SK-N-MC (cell line): Measurements from ENCODE around the gene TRH.
A peak's percentile ranks its signal among the peaks of the same experiment; 100 is the strongest.
"Not testable (repeated sequence)": the region's sequence is repeated elsewhere in the genome, so short reads cannot be mapped to it uniquely, and the experiment has no call there.

Experiments
- DNase-seq: peaks from one replicate; pipeline ENCODE4 v3.0.0-alpha.2; 2011; ENCODE audit warnings: low read depth, low spot score
- H3K27ac ChIP-seq: fragments of 200-600 bp; sonication (generic); 2 replicates; pipeline ENCODE4 v1.5.1; 2016; ENCODE audit warnings: mixed run types
- H3K36me3 ChIP-seq: fragments of 200-600 bp; sonication (generic); 2 replicates; pipeline ENCODE4 v1.6.1; 2017; ENCODE audit warnings: antibody characterized with exemption, low read length, mixed read lengths; ENCODE audit not compliant: insufficient read depth
- H3K4me3 ChIP-seq: fragments of 200-600 bp; sonication (generic); 2 replicates; pipeline ENCODE4 v1.5.1; 2016
- H3K9ac ChIP-seq: fragments of 200-600 bp; sonication (generic); 2 replicates; pipeline ENCODE4 v1.8.0; 2017; ENCODE audit warnings: mixed run types, mixed read lengths; ENCODE audit not compliant: insufficient read length
- H3K9me3 ChIP-seq: fragments of 200-600 bp; sonication (generic); 2 replicates; pipeline ENCODE4 v1.6.1; 2017; ENCODE audit warnings: low read depth, mild to moderate bottlenecking, antibody characterized with exemption, low read length, moderate library complexity, mixed read lengths
- EZH2 ChIP-seq: fragments of 200-600 bp; sonication (generic); IDR thresholded peaks from one replicate; pipeline ENCODE4 v1.6.1; 2017; ENCODE audit warnings: antibody characterized with exemption
- FOXP2 ChIP-seq: optimal IDR thresholded peaks from 2 replicates; pipeline ENCODE3; 2011; ENCODE audit warnings: mild to moderate bottlenecking, moderate library complexity; ENCODE audit not compliant: insufficient read depth; ENCODE audit errors: extremely low read length, control extremely low read depth
- POLR2AphosphoS5 ChIP-seq: IDR thresholded peaks from 2 replicates; pipeline ENCODE4 v1.6.1; 2012; ENCODE audit warnings: mild to moderate bottlenecking, low read depth, low read length, borderline replicate concordance

TRH gene

DNA sequence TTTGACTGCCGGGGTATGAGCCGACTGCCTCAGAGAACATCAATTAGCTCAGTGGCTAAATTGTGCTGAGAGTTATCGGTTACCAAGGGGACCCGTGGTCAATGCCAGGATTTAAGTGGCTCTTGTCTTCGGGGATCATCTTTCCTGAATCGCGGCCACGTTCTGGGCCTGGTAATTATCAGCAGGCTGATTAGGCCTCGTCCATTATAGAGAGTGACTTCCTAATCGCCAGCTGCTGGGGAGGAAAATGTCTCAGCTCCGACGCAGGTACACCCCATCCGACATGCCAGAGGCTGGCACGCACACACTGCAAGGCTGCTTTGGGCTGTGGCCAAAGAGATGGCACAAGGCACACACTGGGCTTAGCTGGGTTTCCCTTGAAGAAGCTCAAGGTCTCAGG lies 10.6 kb downstream of the TRH start:
- no peak overlapping the region for H3K27ac ChIP-seq
- TF ChIP-seq POLR2AphosphoS5 (no peak), EZH2 (no peak), FOXP2 (no peak)
- no peak overlapping the region for H3K9ac ChIP-seq
- no peak for DNase-seq
- no peak overlapping the region for H3K4me3 ChIP-seq
- H3K36me3 ChIP-seq: no peaks in the 10 kb centered on the region
- H3K9me3 ChIP-seq: no peaks in the 10 kb centered on the region

DNA sequence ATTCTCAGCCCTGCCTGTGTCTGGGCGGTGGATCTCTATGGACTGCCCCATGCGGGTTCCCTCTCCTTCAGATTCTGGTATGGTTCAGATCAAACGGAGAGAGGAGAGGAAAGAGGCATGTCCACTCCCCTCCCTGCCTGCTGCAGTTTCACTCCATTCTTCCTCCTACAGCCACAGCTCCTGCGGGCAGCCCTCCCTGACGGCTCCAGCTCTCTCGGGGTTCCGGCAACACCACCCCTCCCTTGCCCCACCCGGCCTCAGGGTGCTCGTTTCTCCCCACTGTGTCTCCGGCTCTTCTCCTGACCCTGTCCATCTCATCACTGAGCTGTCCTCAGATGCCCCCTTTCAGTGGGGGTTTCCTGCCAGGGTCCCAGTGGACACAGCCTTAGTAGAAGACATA lies 13.9 kb downstream of the TRH start:
- no peaks in the 10 kb centered on the region for H3K9me3 ChIP-seq
- no peak for DNase-seq
- TF ChIP-seq EZH2: no peak
- TF ChIP-seq FOXP2: no peak
- TF ChIP-seq POLR2AphosphoS5: no peak
- H3K27ac ChIP-seq: no peak overlapping the region
- H3K9ac ChIP-seq: no peak overlapping the region
- H3K36me3 ChIP-seq: no peaks in the 10 kb centered on the region
- H3K4me3 ChIP-seq: no peak overlapping the region

DNA sequence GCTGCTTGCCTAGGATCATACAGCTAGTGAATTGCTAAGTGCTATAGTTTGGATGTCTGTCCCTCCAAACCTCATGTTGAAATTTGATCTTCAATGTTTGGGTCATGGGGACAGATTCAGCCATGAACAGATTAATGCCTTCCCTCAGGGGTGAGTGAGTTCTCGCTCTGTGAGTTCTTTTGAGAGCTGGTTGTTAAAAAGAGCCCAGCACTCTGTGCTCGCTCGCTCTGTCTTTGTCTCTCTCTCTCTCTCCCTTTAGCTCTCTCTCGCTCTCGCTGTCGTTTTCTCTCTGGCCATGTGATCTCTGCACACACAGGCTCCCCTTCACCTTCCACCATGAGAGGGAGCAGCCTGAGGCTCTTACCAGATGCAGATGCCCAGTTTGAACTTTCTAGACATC lies 14.9 kb downstream of the TRH start:
- H3K27ac ChIP-seq: no peak overlapping the region
- no peak for DNase-seq
- H3K9ac ChIP-seq: no peak overlapping the region
- no peaks in the 10 kb centered on the region for H3K9me3 ChIP-seq
- TF ChIP-seq POLR2AphosphoS5 (no peak), FOXP2 (no peak), EZH2 (no peak)
- H3K4me3 ChIP-seq: no peak overlapping the region
- H3K36me3 ChIP-seq: no peaks in the 10 kb centered on the region

DNA sequence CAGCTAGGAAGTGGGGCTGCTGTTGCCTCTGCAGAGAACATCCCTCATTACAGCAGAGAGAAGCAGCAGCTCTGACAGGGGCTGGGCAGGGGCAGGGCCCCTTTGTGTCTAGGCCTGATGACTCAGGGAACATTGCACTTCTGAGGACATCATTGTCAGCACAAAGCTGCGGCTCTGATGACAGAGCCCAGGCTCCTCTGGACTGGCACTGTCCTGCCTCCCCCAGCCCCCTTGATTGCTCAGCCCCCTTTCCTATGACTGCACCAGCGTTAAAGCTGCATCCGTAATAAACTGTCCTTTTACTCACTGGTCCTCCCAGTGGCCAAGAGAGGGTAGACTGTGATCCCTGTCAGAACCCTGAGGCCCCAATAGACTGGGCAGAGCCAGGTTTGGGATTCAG lies 18.3 kb downstream of the TRH start:
- H3K9me3 ChIP-seq: no peaks in the 10 kb centered on the region
- H3K36me3 ChIP-seq: no peaks in the 10 kb centered on the region
- H3K27ac ChIP-seq: no peak overlapping the region
- no peak for DNase-seq
- H3K9ac ChIP-seq: no peak overlapping the region
- TF ChIP-seq POLR2AphosphoS5 (no peak), EZH2 (no peak), FOXP2 (no peak)
- H3K4me3 ChIP-seq: no peak overlapping the region

DNA sequence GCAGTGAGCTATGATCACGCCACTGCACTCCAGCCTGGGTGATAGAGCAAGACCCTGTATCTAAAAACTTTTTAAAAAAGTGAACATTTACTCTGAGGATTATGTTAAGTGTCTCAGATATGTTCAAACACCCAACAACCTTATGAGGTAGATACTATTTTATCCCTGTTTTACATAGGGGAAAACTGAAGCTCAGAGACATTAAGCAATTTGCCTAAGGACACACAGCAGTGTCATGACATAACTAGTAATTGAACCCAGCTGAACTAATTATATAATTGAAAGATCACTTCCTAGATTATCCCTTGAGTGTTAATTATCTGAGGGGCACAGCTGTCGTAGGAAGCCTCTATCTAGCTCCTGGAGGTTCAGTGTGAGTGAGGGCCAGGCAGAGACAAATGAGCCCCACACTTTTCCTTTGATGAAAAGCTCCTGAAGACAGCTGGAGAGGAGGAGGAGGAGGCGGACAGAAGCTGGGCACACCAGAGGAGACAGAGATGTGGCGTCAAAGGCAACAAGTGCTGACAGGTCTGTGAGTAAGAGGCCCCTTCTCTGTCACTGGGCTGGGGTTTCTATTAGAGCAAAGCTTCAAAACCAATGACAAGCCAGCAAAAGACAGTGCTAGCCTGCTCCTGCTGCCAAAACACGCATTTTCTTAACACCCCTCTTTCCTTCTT lies 20.5 kb downstream of the TRH start:
- TF ChIP-seq FOXP2 (no peak), POLR2AphosphoS5 (no peak), EZH2 (no peak)
- H3K27ac ChIP-seq: no peak overlapping the region
- no peak overlapping the region for H3K9ac ChIP-seq
- no peaks in the 10 kb centered on the region for H3K36me3 ChIP-seq
- no peak for DNase-seq
- no peaks in the 10 kb centered on the region for H3K9me3 ChIP-seq
- H3K4me3 ChIP-seq: no peak overlapping the region

DNA sequence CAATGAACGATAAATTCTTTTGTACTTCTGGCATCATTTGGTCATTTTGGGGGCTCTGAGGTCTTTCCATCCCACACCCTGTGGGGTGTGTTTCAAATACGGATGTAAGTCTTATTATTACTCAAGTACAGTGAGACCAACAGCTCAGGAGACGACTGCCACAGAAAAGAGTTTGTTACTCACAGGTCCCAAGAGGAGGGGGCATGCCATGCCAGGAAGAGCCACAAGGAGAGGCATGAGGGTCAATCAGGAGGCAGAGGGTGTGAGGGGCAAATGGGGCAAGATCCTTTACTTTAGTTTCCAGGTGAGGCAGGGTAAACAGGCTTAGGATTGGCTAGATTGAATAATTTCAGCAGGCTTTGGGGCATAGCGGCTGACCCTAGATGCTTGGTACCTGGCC lies 21.6 kb downstream of the TRH start:
- no peak for TF ChIP-seq POLR2AphosphoS5
- TF ChIP-seq EZH2: no peak
- TF ChIP-seq FOXP2: no peak
- H3K9me3 ChIP-seq: no peaks in the 10 kb centered on the region
- H3K27ac ChIP-seq: no peak overlapping the region
- H3K4me3 ChIP-seq: no peak overlapping the region
- H3K9ac ChIP-seq: no peak overlapping the region
- H3K36me3 ChIP-seq: no peaks in the 10 kb centered on the region
- no peak for DNase-seq

DNA sequence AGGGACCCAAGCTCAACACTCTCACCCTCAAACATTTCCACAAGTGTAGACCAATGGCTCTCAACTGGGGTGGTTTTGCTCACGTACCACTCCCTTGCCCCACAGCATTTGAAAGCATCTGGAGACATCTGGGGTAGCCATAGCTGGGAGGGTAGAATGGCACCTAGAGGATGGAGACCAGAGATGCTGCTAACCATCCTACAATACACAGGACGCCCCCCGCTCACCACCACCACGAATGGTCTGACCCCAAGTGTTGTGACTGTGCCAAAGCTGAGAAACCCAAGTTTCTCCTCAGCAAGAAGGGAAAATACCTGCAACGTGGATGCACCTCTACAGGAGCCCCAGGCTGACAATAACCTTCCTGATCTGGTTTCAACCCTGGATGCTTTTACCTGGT lies 24.7 kb downstream of the TRH start:
- not testable (repeated sequence) for H3K9me3 ChIP-seq, H3K36me3 ChIP-seq, DNase-seq, H3K4me3 ChIP-seq, H3K27ac ChIP-seq, H3K9ac ChIP-seq

DNA sequence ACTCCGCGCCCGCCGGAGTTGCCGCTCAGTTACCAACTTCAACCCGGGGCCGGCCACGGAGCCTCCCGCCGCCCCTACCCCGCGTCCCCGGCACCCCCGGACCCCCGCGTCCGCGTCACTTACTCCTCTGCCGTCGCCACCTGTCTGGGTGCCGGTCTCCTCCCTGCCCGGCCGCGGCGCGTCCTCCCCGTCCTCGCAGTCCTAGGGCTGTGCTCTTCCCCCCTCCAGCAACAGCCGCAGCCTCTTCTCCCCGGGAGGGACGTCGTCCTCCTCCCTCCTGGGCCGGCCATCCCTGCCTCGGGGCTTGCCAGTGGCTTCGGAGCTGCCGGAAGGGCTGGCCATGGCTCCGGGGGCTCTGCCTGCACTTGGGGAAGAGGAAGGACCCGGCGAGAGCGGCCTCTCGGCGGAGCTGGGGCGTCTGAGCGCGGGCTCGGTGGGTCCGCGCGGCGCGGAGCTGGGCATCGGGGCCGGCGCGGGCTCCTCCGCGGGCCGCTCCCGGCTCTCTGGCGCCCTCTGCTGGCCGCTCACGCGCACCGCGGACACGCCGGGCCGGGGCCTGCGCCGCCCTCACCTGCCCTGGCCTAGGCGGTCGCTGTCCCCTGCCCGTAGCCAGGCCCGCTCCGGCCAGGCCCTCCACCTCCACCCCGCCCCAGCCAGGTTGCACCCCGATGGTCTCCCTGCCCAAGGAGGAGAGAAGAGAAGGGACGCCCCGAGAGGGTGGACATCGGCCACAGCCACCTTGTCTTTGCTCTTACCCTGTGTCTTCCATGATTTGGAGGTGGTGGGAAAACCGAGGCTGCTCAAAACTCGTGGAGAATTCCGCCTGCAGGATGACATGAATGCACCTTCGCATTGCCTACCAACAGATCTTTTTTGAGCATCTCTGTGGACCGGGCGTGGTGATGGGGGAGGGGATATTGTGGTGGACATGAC lies 28.4 kb downstream of the TRH start:
- Histone ChIP-seq H3K9ac (peak overlapping the region; percentile 53), H3K4me3 (peak overlapping the region; percentile 80)
- H3K27ac ChIP-seq, DNase-seq, H3K9me3 ChIP-seq, H3K36me3 ChIP-seq: not testable (repeated sequence)

DNA sequence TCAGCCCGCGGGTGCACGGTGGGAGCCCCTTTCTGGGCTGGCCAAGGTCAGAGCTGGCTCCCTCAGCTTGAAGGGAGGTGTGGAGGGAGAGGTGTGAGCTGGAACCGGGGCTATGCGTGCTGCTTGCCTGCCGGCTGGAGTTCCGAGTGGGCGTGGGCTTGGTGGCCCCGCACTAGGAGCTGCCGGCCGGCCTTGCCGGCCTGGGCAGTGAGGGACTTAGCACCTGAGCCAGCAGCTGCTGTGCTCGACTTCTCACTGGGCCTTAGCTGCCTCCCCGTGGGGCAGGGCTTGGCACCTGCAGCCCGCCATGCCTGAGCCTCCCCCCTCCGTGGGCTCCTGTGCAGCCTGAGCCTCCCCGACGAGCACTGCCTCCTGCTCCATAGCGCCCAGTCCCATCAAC lies 36.0 kb downstream of the TRH start:
- no peak overlapping the region for H3K4me3 ChIP-seq
- no peak overlapping the region for H3K27ac ChIP-seq
- DNase-seq: no peak
- H3K36me3 ChIP-seq: no peaks in the 10 kb centered on the region
- no peak overlapping the region for H3K9ac ChIP-seq
- H3K9me3 ChIP-seq: no peaks in the 10 kb centered on the region
- TF ChIP-seq FOXP2 (no peak), POLR2AphosphoS5 (no peak), EZH2 (no peak)

DNA sequence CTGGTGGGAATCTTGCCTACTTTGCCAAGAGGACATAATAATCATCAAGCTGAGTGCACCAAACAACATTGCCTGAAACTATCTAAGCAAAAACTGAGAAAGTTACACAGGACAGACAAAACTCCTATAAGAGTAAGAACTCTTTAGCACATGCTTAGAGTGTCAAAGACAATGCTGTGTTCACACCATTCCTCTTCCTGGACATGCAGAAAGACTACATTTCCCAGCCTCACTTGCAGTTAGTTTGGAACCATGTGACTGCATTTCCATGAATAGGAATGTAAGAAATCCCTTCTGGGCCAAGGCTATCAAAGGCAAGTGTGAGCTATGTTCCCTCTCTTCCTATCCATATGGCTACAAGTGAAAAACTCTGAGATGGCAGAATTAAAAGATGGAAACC lies 37.6 kb downstream of the TRH start:
- H3K9ac ChIP-seq, H3K4me3 ChIP-seq, H3K9me3 ChIP-seq, H3K36me3 ChIP-seq, H3K27ac ChIP-seq, DNase-seq: not testable (repeated sequence)

DNA sequence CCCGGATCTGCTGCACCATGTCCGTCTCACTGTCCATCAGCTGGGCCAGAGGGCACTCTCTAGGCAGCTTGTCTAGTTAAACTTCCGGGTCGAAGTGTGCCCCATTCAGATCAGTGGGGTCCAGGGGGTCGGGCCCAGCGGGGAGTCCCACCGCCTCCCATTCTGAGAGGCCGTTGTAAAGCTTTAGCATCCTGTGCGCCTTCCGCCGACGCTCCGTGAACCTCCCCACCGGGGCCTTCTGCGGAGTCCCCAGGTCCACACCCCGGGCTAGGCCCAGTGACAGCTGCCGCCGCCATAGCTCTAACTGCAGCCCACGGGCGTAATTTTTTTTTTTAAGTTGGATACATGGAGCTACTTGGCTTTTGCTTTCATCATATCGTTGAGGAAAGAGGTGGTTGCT lies 38.7 kb downstream of the TRH start:
- H3K27ac ChIP-seq, H3K36me3 ChIP-seq, H3K4me3 ChIP-seq, H3K9ac ChIP-seq, H3K9me3 ChIP-seq, DNase-seq: not testable (repeated sequence)
